ENCODE data around the gene RUSF1. TPM values are rescaled to one million over a fixed set of nuclear protein-coding genes. Genes with fewer than 3 reads are reported as not detected.

Gene RUSF1
- total RNA-seq, 2 experiments from 2014 or later = 35.8 to 36.7 TPM

GRCh38 chr16:31461921-31462804 lies 46.0 kb downstream of the RUSF1 start:
- no peaks in the 10 kb centered on the region for H3K9me3 Mint-ChIP-seq
- H3K4me1 Mint-ChIP-seq (ENCODE audit: low read depth) = peaks cover 25% of the 10 kb centered on the region
- no peaks in the 10 kb centered on the region for H3K27me3 Mint-ChIP-seq
- intact Hi-C loops (cut with micrococcal nuclease) = no loop called here
- POLR2A ChIA-PET = interaction anchor here (3.6 kb wide), 1 partner anchor 46 kb away, joined by 17 read pairs; the partner anchor contains the start of gene RUSF1
- TF ChIP-seq CTCF (IDR thresholded peaks at IDR 0.05) = no peak
- no peak overlapping the region for H3K4me3 Mint-ChIP-seq
- CTCF ChIA-PET = interaction anchor here (2.3 kb wide), 1 partner anchor 20 kb away, joined by 6 read pairs; the partner anchor contains the start of gene ZNF843
- DNase-seq (no peak), ATAC-seq (no peak)
- peaks cover 29% of the 10 kb centered on the region for H3K36me3 Mint-ChIP-seq (ENCODE audit: low read depth)
- no peak overlapping the region for H3K27ac Mint-ChIP-seq

DNA sequence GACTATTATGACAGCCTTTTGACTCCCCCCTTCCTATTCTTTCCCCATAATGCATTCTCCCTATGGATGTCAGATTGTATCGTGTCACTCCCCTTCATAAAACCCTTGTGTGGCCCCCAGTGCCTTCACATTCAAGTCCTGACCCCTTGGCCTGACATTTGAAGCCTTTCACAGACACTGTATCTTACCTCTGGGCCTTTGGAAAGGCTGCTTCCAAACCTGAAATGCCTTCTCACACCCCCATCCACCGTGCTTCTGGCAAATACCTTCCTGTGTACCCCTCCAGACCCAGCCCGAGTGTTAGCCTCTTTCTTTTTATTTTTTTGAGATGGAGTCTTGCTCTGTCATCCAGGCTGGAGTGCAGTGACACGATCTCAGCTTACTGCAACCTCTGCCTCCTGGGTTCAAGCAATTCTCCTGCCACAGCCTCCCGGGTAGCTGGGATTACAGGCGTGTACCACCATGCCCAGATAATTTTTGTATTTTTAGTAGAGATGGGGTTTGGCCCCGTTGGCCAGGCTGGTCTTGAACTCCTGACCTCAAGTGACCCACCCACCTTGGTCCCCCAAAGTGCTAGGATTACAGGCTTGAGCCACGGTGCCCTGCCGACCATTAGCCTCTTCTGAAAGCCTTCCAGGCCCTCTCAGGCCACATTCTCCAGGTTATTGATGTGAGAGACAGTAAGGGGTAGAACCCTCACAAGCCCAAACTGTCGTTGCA lies 46.8 kb downstream of the RUSF1 start:
- H3K4me1 Mint-ChIP-seq (ENCODE audit: low read depth) = peaks cover 25% of the 10 kb centered on the region
- no peaks in the 10 kb centered on the region for H3K9me3 Mint-ChIP-seq
- TF ChIP-seq CTCF (IDR thresholded peaks at IDR 0.05) = no peak
- no peak for ATAC-seq
- ChIA-PET POLR2A (interaction anchor here (1.3 to 4.8 kb wide), 7 partner anchors 14 to 413 kb away, joined by 4 to 26 read pairs (median 6); partner anchors contain the start of genes FUS, RUSF1 and ZNF267), CTCF (interaction anchor here (0.8 to 5.1 kb wide), 29 partner anchors 7 to 507 kb away, joined by 3 to 70 read pairs (median 6); partner anchors contain the start of genes PYCARD, RUSF1, TGFB1I1 and ZNF267)
- H3K36me3 Mint-ChIP-seq (ENCODE audit: low read depth) = peaks cover 29% of the 10 kb centered on the region
- DNase-seq = no peak
- intact Hi-C loops (cut with micrococcal nuclease) = no loop called here
- peak overlapping the region; percentile 58 for H3K27ac Mint-ChIP-seq
- H3K27me3 Mint-ChIP-seq = no peaks in the 10 kb centered on the region
- H3K4me3 Mint-ChIP-seq = no peak overlapping the region

- intact Hi-C loops (cut with micrococcal nuclease) = no loop called here
Measured at GRCh38 chr16:31460582-31461002, 47.6 kb downstream of the RUSF1 start.

More at GRCh38 chr16:31460582-31461002, 47.6 kb downstream of the RUSF1 start:
- no peaks in the 10 kb centered on the region for H3K27me3 Mint-ChIP-seq
- H3K4me3 Mint-ChIP-seq = peak overlapping the region; percentile 91
- ChIA-PET CTCF (interaction anchor here (0.7 to 5.1 kb wide), 32 partner anchors 8 to 506 kb away, joined by 3 to 70 read pairs (median 4); partner anchors contain the start of genes FUS, PYCARD, RUSF1 and TGFB1I1), POLR2A (interaction anchor here (1.3 to 4.8 kb wide), 10 partner anchors 15 to 413 kb away, joined by 3 to 26 read pairs (median 6); partner anchors contain the start of genes FUS, RUSF1 and ZNF267)
- peak; percentile 78 for TF ChIP-seq CTCF (IDR thresholded peaks at IDR 0.05)
- peaks cover 30% of the 10 kb centered on the region for H3K36me3 Mint-ChIP-seq (ENCODE audit: low read depth)
- ATAC-seq = no peak
- peaks cover 31% of the 10 kb centered on the region for H3K4me1 Mint-ChIP-seq (ENCODE audit: low read depth)
- no peaks in the 10 kb centered on the region for H3K9me3 Mint-ChIP-seq
- DNase-seq = peak; percentile 32
- peak overlapping the region; percentile 96 for H3K27ac Mint-ChIP-seq
